Psoas muscle (tissue), 8 donors: ENCODE results near the gene UIMC1. TPM values are rescaled to one million over a fixed set of nuclear protein-coding genes. Genes with fewer than 3 reads are reported as not detected.

Source experiments
- ATAC-seq, 4 donors: fragments of 200-7000 bp; cut with Tn5 transposase; one replicate each; pipeline ENCODE4 v1.9.1; 2020; ENCODE audit warnings: moderate library complexity in 3 of 4, mild to moderate bottlenecking in 2 of 4
- DNase-seq, 2 donors: peaks; one replicate each; pipeline ENCODE4 v3.0.0-alpha.2; 2020
- H3K27ac ChIP-seq: fragments of 200-600 bp; one replicate; pipeline ENCODE4 v1.8.0; 2022
- H3K27me3 ChIP-seq, 3 donors: fragments of 200-600 bp in 1 of 3; one replicate each; pipeline versions ENCODE4 v1.6.1 to v1.8.0; 2013 to 2022; ENCODE audit warnings: low read length in 2 of 3, mild to moderate bottlenecking in 2 of 3, moderate library complexity in 1 of 3; ENCODE audit not compliant: insufficient read depth in 3 of 3
- H3K36me3 ChIP-seq, 2 donors: fragments of 200-600 bp in 1 of 2; one replicate each; pipeline versions ENCODE4 v1.6.1 to v1.8.0; 2013 to 2022; ENCODE audit warnings: low read depth in 1 of 2, mild to moderate bottlenecking in 1 of 2, moderate library complexity in 1 of 2; ENCODE audit not compliant: insufficient read depth in 1 of 2
- H3K4me1 ChIP-seq: fragments of 200-600 bp; one replicate; pipeline ENCODE4 v1.8.0; 2022
- H3K4me3 ChIP-seq: fragments of 200-600 bp; one replicate; pipeline ENCODE4 v1.8.0; 2022; ENCODE audit warnings: mild to moderate bottlenecking
- H3K9me3 ChIP-seq: fragments of 200-600 bp; one replicate; pipeline ENCODE4 v1.8.0; 2022
- WGBS, 3 donors: extraction: QIAGEN DNeasy Blood & Tissue Kit; methylation state at CpG; one replicate each; pipeline versions ENCODE4 v1.1.6 to v1.1.7; 2013; 5-methylcytosine and 5-hydroxymethylcytosine counted together
- intact Hi-C, 2 donors: fragments of 100-400 bp; cut with DNase I; formaldehyde crosslinking; loops; one replicate each; pipeline versions ENCODE4 v1.11.0 to v1.14.2; 2022
- polyA plus RNA-seq, 3 donors: library from polyadenylated mRNA; stranded (reverse); fragments of 200-250 nt; gene quantifications; one replicate each; pipeline ENCODE4 v1.2.3, GENCODE V29; 2013
- total RNA-seq, 4 donors: library from RNA; stranded (reverse); fragmentation: NEBNext Ultra II Directional in 2 of 4; extraction: Animal tissue kit (Norgen Biotek cat#: 25700) in 2 of 4; gene quantifications; one replicate each; pipeline versions ENCODE4 v1.2.1 to v1.2.4, GENCODE V29; 2021 to 2023
- TF ChIP-seq, protein P1 (sequence below): fragments of 200-600 bp; IDR thresholded peaks from one replicate; pipeline ENCODE4 v1.8.0; 2022; ENCODE audit warnings: antibody characterized with exemption
- donor health status: healthy with polysubstance abuse.
- donor health status: DM: no; HTN: no; CAD: no; lungs with moderate emphysema.
- donor health status: Bipolar disorder and iron deficiency.
- donor health status: healthy.
- donor health status: DM: yes; HTN: yes; CAD: no.
- donor health status: DM: no; HTN: no; CAD: no.
- donor health status: DM: no; HTN: no; CAD: no.
- donor health status: DM: yes; HTN: yes; CAD: no.

UIMC1 gene
- total and polyA plus RNA-seq, 7 donors: 12.7 to 40.0 (median 26.1) TPM

DNA sequence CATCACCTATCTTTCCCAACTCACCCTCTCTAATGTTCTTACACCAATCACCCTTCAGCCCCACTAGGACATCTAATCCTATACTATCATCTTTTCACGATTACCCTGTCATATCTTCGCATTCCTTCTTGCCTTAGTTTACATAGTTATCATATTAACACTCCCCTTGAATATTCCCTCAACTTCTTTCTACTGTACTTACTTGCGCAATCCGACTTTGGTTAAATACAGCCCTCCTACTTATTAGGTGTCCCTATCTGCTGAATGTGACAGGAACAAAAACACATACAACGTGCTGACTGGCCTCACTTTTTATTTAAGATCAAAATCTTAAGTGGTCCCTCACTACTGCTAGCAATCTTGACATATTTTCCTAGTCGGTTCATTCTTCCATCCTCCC is 88.0 kb downstream of the UIMC1 start:
- Histone ChIP-seq H3K36me3 (peaks cover 0 to 28% of the 10 kb centered on the region in 2 donors), H3K9me3 (no peaks in the 10 kb centered on the region), H3K27me3 (no peaks in the 10 kb centered on the region), H3K4me1 (no peaks in the 10 kb centered on the region), H3K27ac (no peak overlapping the region), H3K4me3 (no peak overlapping the region)
- intact Hi-C loops: no loop called here
- no peak for ATAC-seq
- DNase-seq: no peak
- TF ChIP-seq, protein P1, sequence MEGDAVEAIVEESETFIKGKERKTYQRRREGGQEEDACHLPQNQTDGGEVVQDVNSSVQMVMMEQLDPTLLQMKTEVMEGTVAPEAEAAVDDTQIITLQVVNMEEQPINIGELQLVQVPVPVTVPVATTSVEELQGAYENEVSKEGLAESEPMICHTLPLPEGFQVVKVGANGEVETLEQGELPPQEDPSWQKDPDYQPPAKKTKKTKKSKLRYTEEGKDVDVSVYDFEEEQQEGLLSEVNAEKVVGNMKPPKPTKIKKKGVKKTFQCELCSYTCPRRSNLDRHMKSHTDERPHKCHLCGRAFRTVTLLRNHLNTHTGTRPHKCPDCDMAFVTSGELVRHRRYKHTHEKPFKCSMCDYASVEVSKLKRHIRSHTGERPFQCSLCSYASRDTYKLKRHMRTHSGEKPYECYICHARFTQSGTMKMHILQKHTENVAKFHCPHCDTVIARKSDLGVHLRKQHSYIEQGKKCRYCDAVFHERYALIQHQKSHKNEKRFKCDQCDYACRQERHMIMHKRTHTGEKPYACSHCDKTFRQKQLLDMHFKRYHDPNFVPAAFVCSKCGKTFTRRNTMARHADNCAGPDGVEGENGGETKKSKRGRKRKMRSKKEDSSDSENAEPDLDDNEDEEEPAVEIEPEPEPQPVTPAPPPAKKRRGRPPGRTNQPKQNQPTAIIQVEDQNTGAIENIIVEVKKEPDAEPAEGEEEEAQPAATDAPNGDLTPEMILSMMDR: no peak
- WGBS, 3 donors: 96 to 98% (median 97%) methylated on average over 6 of the region's 6 CpGs

DNA sequence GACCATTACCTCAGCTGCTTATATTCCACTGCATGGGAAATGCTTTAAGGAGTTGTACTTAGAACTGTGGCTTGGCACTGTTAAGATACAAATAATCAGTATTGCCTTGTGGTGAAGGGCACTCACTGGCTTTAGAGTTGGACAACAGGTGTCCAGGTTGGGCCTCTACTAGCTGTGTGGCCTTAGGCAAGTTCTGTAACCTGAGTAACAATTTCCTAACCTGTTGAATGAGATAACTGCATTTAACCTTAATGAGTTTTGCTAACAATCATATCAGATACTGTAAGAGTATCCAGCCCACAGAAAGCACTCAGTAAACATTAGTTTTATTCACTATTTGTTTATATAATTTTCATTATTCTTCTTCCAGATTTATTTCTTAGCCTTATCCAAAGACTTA is 90.2 kb downstream of the UIMC1 start:
- Histone ChIP-seq H3K4me3 (no peak overlapping the region), H3K27me3 (no peaks in the 10 kb centered on the region), H3K9me3 (no peaks in the 10 kb centered on the region), H3K4me1 (no peaks in the 10 kb centered on the region), H3K27ac (no peak overlapping the region), H3K36me3 (peaks cover 0 to 28% of the 10 kb centered on the region in 2 donors)
- ATAC-seq: peak in 2 of 4 donors; percentile 44 to 69
- TF ChIP-seq, protein P1: no peak
- intact Hi-C loops: no loop called here
- no peak for DNase-seq

DNA sequence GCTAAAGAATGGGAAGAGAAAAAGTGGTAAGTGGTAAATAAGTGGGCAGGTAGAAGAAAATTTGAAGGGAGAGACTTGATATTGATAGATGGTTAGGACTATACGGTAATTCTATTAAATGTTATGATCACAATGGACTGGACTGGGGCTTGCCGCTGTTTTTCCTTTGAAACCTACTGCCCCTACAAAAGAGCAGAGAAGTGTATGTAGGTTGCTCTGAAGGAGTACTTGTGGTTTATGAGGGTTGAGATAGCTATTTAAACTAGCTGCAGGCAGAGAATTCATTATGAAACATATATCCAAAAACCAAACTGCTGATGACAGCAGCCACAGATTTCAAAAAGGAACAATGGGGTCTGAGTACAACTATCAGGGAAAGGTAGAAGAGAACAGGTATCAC is 90.7 kb downstream of the UIMC1 start:
- DNase-seq (no peak), ATAC-seq (no peak)
- intact Hi-C loops: no loop called here
- H3K4me1 ChIP-seq: no peaks in the 10 kb centered on the region
- WGBS, 3 donors: 69 to 100% (median 96%) methylated on average over 2 of the region's 2 CpGs
- TF ChIP-seq, protein P1: no peak
- H3K27me3 ChIP-seq: no peaks in the 10 kb centered on the region
- H3K4me3 ChIP-seq: no peak overlapping the region
- H3K27ac ChIP-seq: no peak overlapping the region
- H3K36me3 ChIP-seq: peaks cover 0 to 33% of the 10 kb centered on the region in 2 donors
- no peaks in the 10 kb centered on the region for H3K9me3 ChIP-seq

DNA sequence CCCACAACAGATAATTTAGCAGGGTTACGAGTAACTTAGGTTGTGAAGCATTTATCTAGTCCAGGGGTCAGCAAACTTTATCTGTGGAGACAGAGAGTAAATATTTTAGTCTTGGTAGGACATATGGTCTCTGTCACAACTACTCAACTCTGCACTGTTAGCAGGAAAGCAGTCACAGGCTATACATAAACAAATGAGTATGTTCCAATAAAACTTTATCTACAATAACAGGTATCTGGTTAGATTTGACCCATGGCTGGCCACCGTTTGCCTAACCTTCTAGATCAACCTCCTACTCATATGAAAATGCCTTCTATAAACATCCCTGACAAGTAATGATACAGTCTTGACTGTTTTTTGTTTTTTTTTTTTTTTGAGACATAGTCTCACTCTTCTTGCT is 94.5 kb downstream of the UIMC1 start:
- intact Hi-C loops: no loop called here
- TF ChIP-seq, protein P1: no peak
- peaks cover 6 to 58% of the 10 kb centered on the region in 2 donors for H3K36me3 ChIP-seq
- H3K4me1 ChIP-seq: no peaks in the 10 kb centered on the region
- no peaks in the 10 kb centered on the region for H3K9me3 ChIP-seq
- no peak for ATAC-seq
- no peaks in the 10 kb centered on the region for H3K27me3 ChIP-seq
- H3K27ac ChIP-seq: no peak overlapping the region
- H3K4me3 ChIP-seq: no peak overlapping the region
- 91 to 97% (median 96%) methylated on average over 2 of the region's 2 CpGs for WGBS, 3 donors
- no peak for DNase-seq

DNA sequence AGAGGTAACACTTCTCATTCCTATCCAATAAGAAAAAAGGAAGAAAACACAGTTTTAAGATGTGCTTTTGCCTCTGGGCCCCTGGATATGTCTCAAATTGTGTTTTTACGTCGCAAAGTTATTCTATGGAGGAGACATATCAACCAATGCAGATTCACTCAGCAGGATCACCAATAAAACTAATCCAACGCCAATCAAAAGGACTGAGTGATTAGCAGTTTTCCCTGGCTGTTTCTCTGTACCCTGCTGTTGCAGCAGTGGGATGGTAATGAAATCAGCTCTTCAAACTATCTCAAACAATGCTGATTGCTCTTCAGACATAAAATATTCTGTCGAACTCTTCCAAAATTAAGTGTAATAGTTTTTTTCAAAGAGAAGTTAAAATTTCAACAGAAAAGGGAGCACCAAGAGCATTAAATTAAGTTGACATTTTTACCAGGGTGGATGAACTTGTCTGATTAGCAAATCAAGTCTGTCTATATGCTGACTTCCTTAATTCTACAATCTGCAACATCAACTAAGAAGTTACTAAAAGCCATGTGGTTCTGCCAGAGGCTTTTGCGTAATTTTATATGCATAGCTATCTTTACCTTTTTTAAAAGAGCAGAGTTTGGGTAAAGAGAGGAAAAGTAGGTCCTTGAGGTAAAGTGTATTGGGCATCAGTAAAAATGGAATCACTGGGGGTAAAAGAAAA is 97.8 kb downstream of the UIMC1 start:
- Histone ChIP-seq H3K9me3 (no peaks in the 10 kb centered on the region), H3K36me3 (peaks cover 22 to 74% of the 10 kb centered on the region in 2 donors), H3K27me3 (no peaks in the 10 kb centered on the region), H3K4me1 (no peaks in the 10 kb centered on the region), H3K27ac (no peak overlapping the region), H3K4me3 (no peak overlapping the region)
- TF ChIP-seq, protein P1: no peak
- no peak for DNase-seq
- WGBS, 3 donors: 88 to 96% (median 88%) methylated on average over 5 of the region's 5 CpGs
- ATAC-seq: no peak
- intact Hi-C loops: loop anchor here in 1 of 2 donors (5.0 kb wide), 1 partner anchor 1432 kb away; the partner anchor contains the start of gene SFXN1
